GM19452 (cell line): ENCODE results near the gene ATN1.

Source experiments
- ATAC-seq: cut with Tn5 transposase; IDR thresholded peaks from one replicate; pipeline ENCODE4 v1.9.1; 2021; ENCODE audit not compliant: unreplicated experiment

ATN1 gene

DNA sequence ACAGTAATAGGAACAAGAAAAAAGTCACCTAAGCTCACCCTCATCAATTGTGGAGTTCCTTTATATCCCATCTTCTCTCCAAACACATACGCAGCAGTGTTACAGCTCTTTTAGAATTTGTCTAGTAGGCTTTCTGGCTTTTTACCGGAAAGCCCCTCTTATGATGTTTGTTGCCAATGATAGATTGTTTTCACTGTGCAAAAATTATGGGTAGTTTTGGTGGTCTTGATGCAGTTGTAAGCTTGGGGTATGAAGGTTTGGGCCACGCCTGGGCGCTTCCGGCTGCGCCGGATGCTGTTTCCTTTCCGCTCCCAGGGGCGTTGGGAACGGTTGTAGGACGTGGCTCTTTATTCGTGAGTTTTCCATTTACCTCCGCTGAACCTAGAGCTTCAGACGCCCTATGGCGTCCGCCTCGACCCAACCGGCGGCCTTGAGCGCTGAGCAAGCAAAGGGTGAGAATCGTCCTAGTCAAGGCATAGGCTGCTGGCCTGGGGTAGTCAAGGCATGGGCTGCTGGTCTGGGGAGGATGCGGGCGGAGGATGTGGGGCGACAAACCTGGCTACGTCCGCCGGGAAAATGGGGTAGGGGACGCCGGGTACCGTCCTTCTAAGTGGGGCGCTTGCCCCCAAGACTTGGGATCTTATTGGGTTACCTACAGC is 16.1 kb downstream of the ATN1 start, which contains the start of the genes C12orf57 and RNU7-1:
Gene C12orf57, plus strand, starts transcription at position 301 of the 659 bp plus-strand sequence. Its CDS starts 100 bp downstream, at position 401.
Gene RNU7-1, plus strand, starts transcription at position 95 of the 659 bp plus-strand sequence.
- ATAC-seq: peak; percentile 36

DNA sequence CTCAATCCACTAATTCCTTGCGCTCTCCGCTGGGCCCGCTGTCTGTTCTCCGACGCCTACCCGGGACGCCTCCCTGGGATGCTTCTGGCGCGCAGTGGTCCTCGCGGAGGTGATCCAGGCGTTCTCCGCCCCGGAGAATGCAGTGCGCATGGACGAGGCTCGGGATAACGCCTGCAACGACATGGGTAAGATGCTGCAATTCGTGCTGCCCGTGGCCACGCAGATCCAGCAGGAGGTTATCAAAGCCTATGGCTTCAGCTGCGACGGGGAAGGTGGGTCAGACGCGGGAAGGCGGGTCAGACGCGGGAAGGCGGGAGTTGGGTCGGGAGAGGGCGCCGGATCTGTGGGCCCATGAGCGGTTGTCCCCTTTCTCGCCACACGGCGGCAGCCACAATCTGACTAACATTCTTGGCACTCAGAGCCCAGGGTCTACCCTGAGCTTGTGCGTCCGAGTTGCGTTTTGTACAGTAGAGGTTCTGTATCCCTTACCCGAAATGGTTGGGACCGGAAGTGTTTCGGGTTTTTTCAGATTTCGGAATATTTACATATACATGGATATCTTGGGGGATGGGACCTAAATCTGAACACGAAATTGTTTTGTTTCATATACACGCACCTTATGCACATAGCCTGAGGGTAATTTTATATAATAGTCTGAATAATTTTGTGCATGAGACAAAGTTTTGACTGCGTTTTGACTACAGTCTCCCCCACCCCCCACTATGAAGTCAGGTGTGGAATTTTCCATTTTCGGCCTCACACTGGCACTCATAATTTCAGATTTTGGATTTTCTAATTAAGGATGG is 16.8 kb downstream of the ATN1 start:
- peak; percentile 34 for ATAC-seq

DNA sequence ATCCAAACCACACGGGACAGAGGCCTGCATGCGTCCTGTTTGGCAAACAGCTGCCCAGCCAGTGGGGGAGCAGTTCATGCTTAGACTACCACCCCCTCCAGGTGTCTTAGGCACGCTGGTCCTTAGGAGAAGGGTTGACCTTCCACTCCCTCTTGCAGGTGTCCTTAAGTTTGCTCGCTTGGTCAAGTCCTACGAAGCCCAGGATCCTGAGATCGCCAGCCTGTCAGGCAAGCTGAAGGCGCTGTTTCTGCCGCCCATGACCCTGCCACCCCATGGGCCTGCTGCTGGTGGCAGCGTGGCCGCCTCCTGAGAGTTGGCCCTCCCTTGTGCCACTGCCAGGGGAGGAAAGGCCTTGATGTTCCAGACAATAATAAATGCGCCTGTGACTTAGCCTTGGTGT is 17.9 kb downstream of the ATN1 start:
- no peak for ATAC-seq

DNA sequence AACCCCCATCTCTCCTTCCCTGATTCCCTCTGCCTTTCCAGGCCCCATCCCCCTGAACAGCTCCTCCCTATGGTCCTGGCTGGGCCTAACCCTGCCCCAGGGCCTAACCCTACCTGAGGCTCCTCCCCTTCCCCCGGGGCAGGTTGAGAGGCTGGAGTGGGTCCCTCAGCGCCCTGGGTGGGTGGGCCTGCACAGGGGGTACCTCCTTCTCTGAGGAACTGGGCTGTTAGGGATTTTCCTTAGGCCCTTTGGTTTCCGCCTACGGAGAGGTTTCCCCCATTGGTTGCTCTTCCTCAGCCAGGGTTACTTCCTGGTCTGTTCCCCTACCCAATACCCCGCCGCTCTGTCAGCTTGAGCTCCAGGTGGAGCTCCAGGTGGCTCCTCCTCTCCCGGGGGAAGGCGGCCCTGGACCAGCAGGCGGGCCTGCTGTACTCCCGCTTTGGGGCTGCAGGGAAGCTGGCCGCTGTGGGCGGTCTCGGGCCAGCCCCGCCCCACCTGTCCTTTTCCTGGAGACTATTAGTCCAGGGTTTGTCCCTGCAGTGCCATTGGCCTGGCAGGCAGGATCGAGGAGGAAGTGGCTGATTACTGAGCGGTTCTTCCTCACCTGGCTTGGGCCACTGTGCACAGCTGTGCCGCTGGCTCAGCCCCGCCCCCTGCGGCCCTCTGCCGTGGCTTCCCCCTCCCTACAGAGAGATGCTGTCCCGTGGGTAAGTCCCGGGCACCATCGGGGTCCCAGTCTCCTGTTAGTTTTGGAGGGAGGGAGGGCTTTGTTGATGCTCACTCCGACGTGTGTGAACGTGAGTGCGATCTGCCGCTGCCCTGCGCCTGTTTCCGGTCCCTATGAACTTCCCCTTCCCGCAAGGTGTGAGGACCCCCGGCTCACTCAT is 18.5 kb downstream of the ATN1 start:
- ATAC-seq: peak; percentile 24

DNA sequence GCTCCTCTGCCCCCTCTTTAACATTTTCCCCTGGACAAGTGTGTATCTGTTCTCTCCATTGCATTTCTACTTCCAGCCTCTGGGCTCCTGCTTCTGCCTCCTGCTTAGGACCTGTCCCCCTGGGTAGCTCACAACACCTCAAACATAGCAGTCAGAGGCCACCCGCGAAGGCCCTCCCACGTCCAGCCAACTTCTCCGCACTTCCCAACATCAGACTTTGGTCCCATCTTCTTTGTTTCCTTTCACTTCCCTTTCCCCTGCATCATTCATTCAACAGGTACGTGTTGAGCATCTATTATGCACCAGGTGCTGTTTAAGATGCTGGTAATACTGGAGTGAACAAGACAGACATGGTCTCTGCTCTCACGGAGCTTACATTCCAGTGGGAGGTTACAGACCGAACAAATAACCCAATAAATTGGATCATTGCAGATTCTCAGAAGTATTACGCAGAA is 19.2 kb downstream of the ATN1 start:
- ATAC-seq: no peak

DNA sequence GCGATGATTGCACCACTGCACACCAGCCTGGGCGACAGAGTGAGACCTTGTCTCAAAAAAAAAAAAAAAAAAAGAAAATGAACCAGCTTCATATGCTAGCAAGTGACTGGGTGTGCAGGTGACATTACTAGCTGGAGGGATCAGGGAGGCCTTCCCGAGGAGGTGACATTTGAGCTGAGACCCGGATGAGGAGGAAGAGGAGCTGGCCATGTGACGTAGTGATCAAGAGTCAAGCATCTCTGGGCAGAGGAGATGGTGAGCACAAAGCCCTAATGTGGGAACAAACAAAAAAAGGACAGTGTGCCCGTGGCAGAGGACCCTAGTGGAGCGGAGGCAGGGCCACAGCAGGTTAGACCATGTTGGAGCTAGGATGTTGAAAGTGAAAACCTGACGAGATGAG is 19.9 kb downstream of the ATN1 start:
- no peak for ATAC-seq

DNA sequence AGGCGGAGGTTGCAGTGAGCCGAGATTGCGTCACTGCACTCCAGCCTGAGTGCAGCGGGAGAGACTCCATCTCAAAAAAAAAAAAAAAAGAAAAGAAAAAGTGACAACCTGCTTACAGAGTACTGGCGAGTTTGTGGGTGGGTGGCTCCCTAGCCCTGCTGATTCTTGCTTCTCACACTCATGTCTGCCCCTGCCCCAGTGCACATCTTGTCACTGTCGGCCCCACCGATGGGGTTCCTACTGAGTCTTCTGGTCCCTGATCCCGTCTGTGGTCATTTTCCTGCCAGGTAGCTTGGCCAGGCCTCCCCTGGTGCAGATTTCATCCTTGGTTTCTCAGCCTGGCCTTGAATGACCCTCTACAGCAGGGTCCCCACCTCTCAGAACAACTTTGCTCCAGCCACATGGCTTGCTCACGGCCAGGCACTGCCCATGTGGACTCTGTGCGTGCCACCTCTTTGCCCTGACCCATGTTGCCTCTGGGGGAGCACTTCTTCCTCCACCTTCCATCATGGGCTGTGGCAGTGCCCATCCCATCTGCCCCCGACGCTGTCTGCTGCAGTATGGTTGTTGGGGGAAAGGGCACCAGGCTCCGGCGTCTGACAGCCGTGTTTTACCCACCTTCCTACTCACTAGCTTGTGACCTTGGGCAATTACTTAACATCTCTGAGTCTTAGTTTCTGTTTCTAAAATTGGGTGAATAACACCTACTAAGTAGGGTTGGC is 21.3 kb downstream of the ATN1 start:
- ATAC-seq: no peak

DNA sequence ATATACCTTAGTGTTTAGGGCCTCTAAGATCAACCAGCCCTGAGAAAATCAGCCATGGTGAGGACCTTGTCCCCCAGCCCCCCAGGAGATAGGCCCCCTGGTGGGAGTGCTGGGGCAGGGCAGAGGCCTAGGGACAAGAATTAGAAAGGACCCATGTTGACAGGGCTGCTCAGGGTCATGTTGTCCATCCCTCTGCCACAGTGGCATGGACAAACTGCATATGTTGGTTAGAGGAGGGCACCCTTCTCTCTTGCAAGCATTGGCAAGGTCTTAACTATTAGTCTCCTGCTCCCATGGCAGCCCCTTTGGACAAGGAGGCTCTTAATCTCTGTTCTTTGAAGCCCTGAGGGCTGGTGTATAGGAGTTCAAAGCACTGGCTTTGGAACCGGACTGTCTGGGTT is 22.6 kb downstream of the ATN1 start:
- no peak for ATAC-seq

DNA sequence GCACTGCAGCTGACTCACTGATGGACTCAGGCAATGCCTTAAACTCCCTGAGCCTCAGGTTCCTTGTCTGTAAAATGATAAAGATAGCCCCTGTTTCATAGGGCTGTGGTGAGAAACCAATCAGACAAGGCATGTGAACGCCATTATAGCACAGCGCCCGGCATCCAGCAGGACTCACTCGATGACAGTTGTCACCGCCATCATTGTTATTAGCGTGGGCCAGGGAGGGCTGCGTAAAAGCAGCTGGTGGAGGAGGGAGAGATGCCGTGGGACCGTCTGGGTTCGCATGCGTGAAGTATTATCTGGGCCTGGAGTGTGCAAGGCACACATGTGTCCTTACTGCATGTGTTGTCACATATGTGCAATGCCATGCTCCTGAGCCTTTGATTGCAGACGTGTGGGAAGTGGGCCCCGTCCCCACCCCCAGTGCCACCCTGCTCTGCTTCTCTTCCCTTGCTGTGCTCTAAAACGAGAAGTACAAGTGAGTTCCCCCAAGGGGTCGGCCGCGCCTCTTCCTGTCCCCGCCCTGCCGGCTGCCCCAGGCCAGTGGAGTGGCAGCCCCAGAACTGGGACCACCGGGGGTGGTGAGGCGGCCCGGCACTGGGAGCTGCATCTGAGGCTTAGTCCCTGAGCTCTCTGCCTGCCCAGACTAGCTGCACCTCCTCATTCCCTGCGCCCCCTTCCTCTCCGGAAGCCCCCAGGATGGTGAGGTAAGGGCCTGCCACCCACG is 23.2 kb downstream of the ATN1 start, which contains the start of gene PTPN6:
Gene PTPN6, plus strand, starts transcription at position 546 of the 730 bp plus-strand sequence. Its CDS starts 157 bp downstream, at position 703.
- ATAC-seq: no peak

DNA sequence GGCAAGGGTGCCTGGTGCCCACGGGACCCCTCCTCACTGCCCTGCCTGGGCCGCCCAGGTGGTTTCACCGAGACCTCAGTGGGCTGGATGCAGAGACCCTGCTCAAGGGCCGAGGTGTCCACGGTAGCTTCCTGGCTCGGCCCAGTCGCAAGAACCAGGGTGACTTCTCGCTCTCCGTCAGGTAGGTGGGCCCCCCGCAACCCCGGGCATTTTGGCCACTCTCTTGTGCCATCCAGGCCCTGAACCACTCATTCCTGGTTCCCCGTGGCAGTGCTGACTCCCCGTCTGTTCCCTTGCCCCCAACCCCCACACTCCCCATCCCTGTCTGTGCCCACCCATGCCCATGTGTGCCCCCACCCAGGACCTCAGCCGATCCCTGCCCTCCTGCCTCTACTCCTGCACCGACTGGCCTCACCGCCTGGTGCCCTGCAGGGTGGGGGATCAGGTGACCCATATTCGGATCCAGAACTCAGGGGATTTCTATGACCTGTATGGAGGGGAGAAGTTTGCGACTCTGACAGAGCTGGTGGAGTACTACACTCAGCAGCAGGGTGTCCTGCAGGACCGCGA is 23.9 kb downstream of the ATN1 start:
- ATAC-seq: no peak

DNA sequence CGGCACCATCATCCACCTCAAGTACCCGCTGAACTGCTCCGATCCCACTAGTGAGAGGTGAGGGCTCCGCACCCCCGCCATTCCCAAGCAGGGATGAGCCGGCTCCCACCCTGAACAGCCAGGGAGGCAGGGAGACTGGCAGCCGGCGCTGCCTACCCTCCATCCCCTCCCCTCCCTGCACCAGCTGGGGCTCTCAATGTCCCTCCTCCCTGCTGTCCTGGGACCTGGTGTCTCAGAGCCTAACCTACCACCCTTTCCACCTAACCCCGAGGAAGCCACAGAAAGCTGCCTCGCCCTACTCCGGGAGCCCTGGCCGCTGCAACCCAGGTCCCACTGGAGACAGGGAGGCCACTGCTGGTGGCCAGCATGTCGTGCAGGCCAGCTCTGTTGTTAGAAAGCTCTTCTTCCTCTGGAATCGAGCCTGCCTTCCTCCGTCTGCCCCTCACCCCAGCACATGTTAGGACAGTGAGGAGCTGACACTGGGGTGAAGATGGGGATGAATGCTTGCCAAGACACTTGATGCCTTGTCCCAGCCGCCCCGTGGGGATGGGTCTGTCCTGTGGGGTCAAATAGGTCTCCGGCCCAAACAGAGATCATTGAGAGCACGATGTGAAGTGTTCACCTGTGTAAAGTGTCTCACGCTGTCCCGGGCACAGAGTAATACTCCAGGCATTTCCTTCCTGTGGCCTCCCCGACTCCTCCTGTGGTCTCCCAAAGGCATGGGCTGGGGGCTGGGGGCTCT is 24.5 kb downstream of the ATN1 start:
- ATAC-seq: no peak

DNA sequence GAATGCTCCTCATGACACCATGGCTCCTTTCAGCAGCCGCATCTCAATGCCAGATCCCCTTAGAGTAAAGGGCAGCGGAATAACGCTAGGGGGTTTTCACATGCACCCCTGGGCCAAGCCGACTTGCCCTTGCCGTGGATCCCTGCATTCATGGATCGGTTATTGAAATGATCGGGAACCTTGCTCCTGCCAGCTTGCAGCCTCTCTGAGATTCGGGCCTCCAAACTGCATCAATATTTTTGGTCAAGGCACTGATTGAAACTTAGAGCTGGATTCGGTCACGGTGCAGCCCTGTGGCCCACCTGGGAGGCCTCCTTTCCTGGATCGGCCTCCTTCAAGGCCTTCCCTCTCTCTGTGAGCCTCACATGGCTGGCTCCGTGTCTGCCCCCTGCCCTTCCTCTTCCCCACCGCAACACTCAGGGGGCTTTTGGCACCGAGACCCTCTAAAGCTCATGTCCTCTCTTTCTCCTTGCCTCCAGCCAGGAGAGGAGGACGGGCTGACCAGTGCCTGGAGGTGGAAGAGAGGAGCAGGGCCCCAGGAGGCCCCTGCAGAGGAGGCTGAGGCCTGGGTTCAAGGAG is 25.2 kb downstream of the ATN1 start:
- no peak for ATAC-seq

DNA sequence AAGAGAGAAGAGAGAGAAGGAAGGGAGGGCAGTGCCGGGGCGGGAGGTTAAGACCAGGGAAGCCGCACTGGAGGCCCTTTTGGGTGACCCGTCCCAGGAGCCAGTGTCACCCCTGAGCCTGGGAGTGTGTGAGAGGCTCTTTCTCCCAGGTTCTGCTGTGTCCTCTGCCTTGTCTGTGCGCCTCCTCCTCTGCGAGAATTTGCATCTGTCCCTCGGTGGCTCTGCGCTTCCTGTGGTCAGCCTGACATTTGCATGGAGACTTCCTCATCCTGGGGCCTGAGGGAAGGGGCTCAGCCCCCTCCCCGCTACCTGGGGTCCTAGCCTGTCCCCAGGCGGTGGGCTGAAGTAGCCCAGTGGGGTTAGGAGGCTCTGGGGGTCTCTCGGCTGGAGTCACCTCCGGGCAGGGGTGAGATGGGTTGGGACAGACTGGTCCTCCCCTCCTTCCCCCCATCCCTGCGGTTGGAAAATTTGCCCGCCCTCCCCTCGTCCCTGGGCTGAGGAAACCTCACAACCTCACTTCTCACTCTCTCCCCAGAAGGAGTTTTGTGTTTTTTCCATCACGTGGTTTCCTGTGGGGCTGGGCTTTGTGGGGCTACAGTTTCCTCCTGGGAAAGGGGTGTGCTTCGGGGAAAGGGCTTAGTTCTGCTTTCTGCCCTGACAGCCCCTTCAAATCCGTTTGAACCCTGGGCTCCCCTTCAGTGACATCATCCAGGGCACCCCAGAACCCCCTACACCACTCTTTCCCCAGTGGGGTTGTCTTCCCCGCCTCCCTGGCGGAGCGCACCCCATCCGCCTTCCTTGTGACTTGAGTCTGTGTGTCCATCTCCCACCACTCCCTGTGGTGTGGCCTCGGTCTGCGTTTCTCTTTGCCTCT is 25.9 kb downstream of the ATN1 start:
- peak; percentile 44 for ATAC-seq

DNA sequence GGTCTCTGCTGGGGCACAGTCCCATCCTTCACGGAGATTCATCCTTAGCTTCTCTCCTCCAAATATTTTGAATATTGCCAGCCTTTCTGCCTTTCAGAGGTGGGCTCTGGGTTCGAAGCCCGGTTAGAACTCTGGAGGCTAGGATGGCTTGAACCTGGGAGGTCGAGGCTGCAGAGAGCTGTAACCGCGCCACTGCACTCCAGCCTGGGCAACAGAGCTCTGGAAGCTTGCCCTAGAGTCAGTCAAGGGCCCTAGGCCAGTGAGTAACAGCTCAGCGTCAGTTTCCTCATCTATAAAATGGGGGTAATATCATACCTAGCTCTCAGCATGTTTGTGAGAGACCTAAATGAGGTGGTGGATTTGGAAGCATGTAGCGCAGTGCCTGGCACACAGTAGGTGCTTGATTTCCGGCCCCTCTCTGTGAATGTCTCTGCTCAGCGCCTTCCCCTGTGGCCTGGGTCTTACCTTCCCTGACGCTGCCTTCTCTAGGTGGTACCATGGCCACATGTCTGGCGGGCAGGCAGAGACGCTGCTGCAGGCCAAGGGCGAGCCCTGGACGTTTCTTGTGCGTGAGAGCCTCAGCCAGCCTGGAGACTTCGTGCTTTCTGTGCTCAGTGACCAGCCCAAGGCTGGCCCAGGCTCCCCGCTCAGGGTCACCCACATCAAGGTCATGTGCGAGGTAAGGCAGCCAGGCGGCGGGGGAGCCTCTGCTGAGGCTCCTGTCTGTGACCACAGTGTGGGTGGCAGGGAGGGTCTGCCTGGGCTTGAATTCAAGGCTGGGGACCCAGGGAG is 26.8 kb downstream of the ATN1 start:
- ATAC-seq: no peak

DNA sequence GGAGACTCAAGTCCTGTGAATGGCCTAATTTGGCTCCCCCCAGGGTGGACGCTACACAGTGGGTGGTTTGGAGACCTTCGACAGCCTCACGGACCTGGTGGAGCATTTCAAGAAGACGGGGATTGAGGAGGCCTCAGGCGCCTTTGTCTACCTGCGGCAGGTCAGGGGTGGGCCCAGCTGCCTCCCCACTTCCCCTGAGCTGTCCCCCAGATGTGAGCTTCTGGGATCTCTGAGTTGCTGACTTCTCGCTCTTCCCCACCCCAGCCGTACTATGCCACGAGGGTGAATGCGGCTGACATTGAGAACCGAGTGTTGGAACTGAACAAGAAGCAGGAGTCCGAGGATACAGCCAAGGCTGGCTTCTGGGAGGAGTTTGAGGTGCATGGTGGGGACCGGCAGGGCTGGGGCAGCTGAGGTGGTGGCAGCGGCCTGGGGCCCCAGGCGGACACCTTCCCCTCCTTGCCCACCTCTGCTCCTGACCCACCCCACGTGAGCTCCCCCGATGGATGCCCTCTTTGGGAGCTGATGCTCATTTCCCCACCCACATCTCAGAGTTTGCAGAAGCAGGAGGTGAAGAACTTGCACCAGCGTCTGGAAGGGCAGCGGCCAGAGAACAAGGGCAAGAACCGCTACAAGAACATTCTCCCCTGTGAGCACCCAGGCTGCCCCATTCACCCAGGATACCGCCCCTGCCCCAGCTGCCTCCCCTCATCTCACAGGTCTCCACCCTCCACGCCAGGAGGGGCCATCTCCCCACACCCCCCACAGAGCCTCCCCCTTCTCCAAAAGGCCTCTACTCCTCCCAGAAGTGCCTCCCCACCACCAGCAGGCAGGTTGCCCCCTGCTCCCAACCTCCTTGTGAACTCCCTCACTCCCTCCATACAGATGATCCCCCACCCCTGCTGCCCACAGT is 27.6 kb downstream of the ATN1 start:
- no peak for ATAC-seq
